Calu3 (cell line): ENCODE results near the gene USP15. TPM values are rescaled to one million over a fixed set of nuclear protein-coding genes. Genes with fewer than 3 reads are reported as not detected.

ENCODE experiments used
- BruUV-seq: library from RNA; stranded (reverse); fragments of 400-500 nt; replicated peaks from 2 replicates; lab custom pipeline; 2021; lab: Mats Ljungman, UMichigan
- CTCF ChIA-PET: fragments of 300-600 bp; sonication (Branson Sonifier 250); formaldehyde crosslinking; loops from one replicate; lab custom pipeline; 2022; ENCODE audit warnings: antibody characterized with exemption; lab: Charles Lee
- DNase-seq: peaks from one replicate; pipeline ENCODE4 v3.0.0; 2022
- H3K27ac Mint-ChIP-seq: one replicate; pipeline ENCODE4 v1.8.0; 2022; ENCODE audit warnings: mixed read lengths; ENCODE audit not compliant: unreplicated experiment
- H3K27me3 Mint-ChIP-seq: one replicate; pipeline ENCODE4 v1.8.0; 2022; ENCODE audit warnings: mixed read lengths; ENCODE audit not compliant: unreplicated experiment
- H3K36me3 Mint-ChIP-seq: one replicate; pipeline ENCODE4 v1.8.0; 2022; ENCODE audit warnings: mild to moderate bottlenecking, moderate library complexity, mixed read lengths; ENCODE audit not compliant: insufficient read depth, unreplicated experiment
- H3K4me1 Mint-ChIP-seq: one replicate; pipeline ENCODE4 v1.8.0; 2022; ENCODE audit warnings: mild to moderate bottlenecking, low read depth, mixed read lengths; ENCODE audit not compliant: unreplicated experiment
- H3K4me3 Mint-ChIP-seq: one replicate; pipeline ENCODE4 v1.8.0; 2022; ENCODE audit warnings: mild to moderate bottlenecking, low read depth, moderate library complexity, mixed read lengths; ENCODE audit not compliant: unreplicated experiment
- H3K9me3 Mint-ChIP-seq: one replicate; pipeline ENCODE4 v1.8.0; 2022; ENCODE audit warnings: low read depth, mixed read lengths; ENCODE audit not compliant: unreplicated experiment
- intact Hi-C: fragments of 100-400 bp; cut with micrococcal nuclease; formaldehyde crosslinking; loops from one replicate; pipeline ENCODE4 v1.10.0; 2022; ENCODE audit not compliant: unreplicated experiment
- total RNA-seq: library from RNA; stranded (reverse); gene quantifications from 2 replicates; pipeline ENCODE4 v1.2.3, GENCODE V29; 2022
- TF ChIP-seq, protein P1 (sequence below): fragments of 200-600 bp; IDR thresholded peaks from one replicate; pipeline ENCODE4 v1.8.0; 2022; ENCODE audit warnings: antibody characterized with exemption; ENCODE audit not compliant: unreplicated experiment

The USP15 gene
- total RNA-seq, 1 experiment from 2014 or later, result 66.1 TPM

- TF ChIP-seq, protein P1, sequence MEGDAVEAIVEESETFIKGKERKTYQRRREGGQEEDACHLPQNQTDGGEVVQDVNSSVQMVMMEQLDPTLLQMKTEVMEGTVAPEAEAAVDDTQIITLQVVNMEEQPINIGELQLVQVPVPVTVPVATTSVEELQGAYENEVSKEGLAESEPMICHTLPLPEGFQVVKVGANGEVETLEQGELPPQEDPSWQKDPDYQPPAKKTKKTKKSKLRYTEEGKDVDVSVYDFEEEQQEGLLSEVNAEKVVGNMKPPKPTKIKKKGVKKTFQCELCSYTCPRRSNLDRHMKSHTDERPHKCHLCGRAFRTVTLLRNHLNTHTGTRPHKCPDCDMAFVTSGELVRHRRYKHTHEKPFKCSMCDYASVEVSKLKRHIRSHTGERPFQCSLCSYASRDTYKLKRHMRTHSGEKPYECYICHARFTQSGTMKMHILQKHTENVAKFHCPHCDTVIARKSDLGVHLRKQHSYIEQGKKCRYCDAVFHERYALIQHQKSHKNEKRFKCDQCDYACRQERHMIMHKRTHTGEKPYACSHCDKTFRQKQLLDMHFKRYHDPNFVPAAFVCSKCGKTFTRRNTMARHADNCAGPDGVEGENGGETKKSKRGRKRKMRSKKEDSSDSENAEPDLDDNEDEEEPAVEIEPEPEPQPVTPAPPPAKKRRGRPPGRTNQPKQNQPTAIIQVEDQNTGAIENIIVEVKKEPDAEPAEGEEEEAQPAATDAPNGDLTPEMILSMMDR, result no peak
- CTCF ChIA-PET, result no interaction called here
- Mint-ChIP-seq H3K4me1 (peaks cover 48% of the 10 kb centered on the region), H3K4me3 (no peak overlapping the region), H3K27me3 (no peaks in the 10 kb centered on the region), H3K36me3 (no peaks in the 10 kb centered on the region), H3K27ac (no peak overlapping the region), H3K9me3 (no peaks in the 10 kb centered on the region)
- intact Hi-C loops, result no loop called here
- DNase-seq, result no peak
- no TSS peak for BruUV-seq
Observed at GRCh38 chr12:62272936-62273552, 12.8 kb downstream of the USP15 start.

DNA sequence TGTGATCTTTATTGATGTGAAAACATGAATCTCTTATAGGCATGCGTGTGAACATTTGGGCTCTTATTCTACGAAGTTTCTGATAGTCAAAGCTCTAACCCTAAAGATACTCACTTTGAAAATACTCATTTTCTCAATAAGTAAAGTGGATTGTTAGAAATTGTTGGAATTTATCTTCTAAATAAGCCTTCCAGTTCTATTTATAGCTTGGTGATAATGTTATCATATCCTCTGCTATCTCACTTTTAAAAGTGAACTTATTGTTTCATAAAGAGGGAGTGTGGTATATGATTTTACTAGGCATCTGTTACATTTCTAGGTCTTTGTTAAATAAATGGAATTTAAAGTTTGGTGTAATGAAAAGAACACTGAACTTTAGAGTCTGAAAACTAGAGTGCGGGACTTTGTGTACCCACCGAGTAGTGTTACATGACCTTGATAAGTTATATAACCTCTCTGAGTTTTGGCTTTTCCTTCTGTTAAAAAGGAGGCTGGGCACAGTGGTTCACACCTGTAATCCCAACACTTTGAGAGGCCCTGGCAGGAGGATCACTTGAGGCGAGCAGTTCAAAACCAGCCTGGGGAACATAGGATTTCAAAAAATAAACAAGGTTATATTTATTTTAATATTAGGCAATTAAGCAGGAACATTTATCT is 13.6 kb downstream of the USP15 start:
- no TSS peak for BruUV-seq
- no peak overlapping the region for H3K27ac Mint-ChIP-seq
- TF ChIP-seq, protein P1, result no peak
- no peak for DNase-seq
- no peak overlapping the region for H3K4me3 Mint-ChIP-seq
- H3K27me3 Mint-ChIP-seq, result no peaks in the 10 kb centered on the region
- H3K36me3 Mint-ChIP-seq, result no peaks in the 10 kb centered on the region
- CTCF ChIA-PET, result no interaction called here
- intact Hi-C loops, result no loop called here
- H3K4me1 Mint-ChIP-seq, result peaks cover 42% of the 10 kb centered on the region
- no peaks in the 10 kb centered on the region for H3K9me3 Mint-ChIP-seq

DNA sequence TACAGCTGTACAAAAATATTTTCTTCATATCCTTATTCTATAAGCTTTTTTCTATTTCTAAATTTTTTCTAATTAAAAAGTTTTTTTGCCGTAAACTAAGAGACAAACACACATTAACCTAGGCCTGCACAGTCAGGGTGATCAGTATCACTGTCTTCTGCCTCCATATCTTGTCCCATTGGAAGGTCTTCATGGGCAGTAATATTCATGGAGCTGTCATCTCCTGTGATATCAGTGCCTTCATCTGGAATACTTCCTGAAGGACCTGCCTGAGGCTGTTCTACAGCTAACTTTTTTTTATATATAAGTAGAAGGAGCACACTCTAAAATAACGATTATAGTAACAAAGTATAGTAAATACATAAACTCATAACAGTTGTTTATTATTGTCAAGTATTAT is 17.8 kb downstream of the USP15 start:
- TF ChIP-seq, protein P1, result no peak
- CTCF ChIA-PET, result no interaction called here
- DNase-seq, result no peak
- H3K27me3 Mint-ChIP-seq, result no peaks in the 10 kb centered on the region
- no TSS peak for BruUV-seq
- H3K36me3 Mint-ChIP-seq, result no peaks in the 10 kb centered on the region
- no peaks in the 10 kb centered on the region for H3K9me3 Mint-ChIP-seq
- H3K27ac Mint-ChIP-seq, result no peak overlapping the region
- H3K4me1 Mint-ChIP-seq, result peaks cover 38% of the 10 kb centered on the region
- H3K4me3 Mint-ChIP-seq, result no peak overlapping the region
- intact Hi-C loops, result no loop called here

DNA sequence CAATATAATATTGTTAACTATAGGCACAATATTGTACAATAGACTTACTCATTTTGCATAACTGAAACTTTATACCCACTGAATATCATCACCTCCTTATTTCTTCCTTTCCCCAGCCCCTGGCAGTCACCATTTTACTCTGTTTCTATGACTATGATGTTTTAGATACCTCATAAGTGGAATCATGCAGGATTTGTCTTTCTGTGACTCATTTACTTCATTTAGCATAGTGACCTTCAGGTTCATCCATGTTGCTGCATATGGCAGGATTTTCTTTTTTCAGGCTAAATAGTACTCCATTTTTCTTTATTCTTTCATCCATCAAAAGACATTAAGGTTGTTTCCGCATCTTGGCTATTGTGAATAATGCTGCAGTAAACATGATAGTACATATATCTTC is 18.9 kb downstream of the USP15 start:
- no peaks in the 10 kb centered on the region for H3K27me3 Mint-ChIP-seq
- no peak overlapping the region for H3K27ac Mint-ChIP-seq
- no peak for DNase-seq
- no peak overlapping the region for H3K4me3 Mint-ChIP-seq
- H3K9me3 Mint-ChIP-seq, result no peaks in the 10 kb centered on the region
- TF ChIP-seq, protein P1, result no peak
- intact Hi-C loops, result no loop called here
- no peaks in the 10 kb centered on the region for H3K36me3 Mint-ChIP-seq
- peaks cover 34% of the 10 kb centered on the region for H3K4me1 Mint-ChIP-seq
- BruUV-seq, result no TSS peak
- CTCF ChIA-PET, result no interaction called here
